Adrenal gland (tissue), 5 donors: ENCODE data around the gene SYT7.

Experiments
- CTCF ChIP-seq, 6 experiments: fragments of 450-650 bp in 4 of 6; fragments of 200-600 bp in 2 of 6; sonication (generic) in 1 of 6; IDR thresholded peaks; 1 replicate in 5 of 6; 2 replicates in 1 of 6; pipeline versions ENCODE4 v1.5.1 to v1.8.0; 2016 to 2021; ENCODE audit warnings: antibody characterized with exemption in 6 of 6, mild to moderate bottlenecking in 2 of 6, moderate library complexity in 1 of 6
- POLR2A ChIP-seq, 2 donors: fragments of 450-650 bp; IDR thresholded peaks; one replicate each; pipeline ENCODE4 v1.6.1; 2017; ENCODE audit warnings: antibody characterized with exemption in 2 of 2, mild to moderate bottlenecking in 2 of 2, moderate library complexity in 1 of 2
- donor health status: DM: no; HTN: no; CAD: no.

- no peak for TF ChIP-seq POLR2A (IDR thresholded peaks at IDR 0.05)
- no peak for TF ChIP-seq CTCF (IDR thresholded peaks at IDR 0.05)
Measured at GRCh38 chr11:61626580-61627380, 45.9 kb upstream of the SYT7 start.
